Tibial nerve (tissue), 4 donors: ENCODE data around the gene PEX14.

Source experiments
- CTCF ChIP-seq, 5 experiments: fragments of 200-600 bp in 3 of 5; fragments of 450-650 bp in 2 of 5; sonication (generic) in 3 of 5; IDR thresholded peaks; one replicate each; pipeline ENCODE4 v1.5.1; 2016 to 2019; ENCODE audit warnings: antibody characterized with exemption in 5 of 5, mild to moderate bottlenecking in 3 of 5, moderate library complexity in 2 of 5
- EP300 ChIP-seq, 2 donors: sonication (generic); formaldehyde crosslinking; IDR thresholded peaks; one replicate each; pipeline ENCODE4 v1.6.1; 2017; ENCODE audit warnings: antibody characterized with exemption in 2 of 2, mild to moderate bottlenecking in 1 of 2
- POLR2A ChIP-seq, 2 donors: fragments of 450-650 bp; IDR thresholded peaks; one replicate each; pipeline ENCODE4 v1.6.1; 2017; ENCODE audit warnings: antibody characterized with exemption in 2 of 2, mild to moderate bottlenecking in 2 of 2, moderate library complexity in 2 of 2

GRCh38 chr1:10536133-10536770 lies 61.5 kb downstream of the PEX14 start:
- TF ChIP-seq CTCF (IDR thresholded peaks at IDR 0.05) (no peak), POLR2A (IDR thresholded peaks at IDR 0.05) (no peak), EP300 (IDR thresholded peaks at IDR 0.05) (no peak)
